PC-9 (cell line): ENCODE results near the gene STK35.

Source experiments
- CTCF ChIP-seq: fragments of 200-600 bp; sonication (generic); conservative IDR thresholded peaks from 2 replicates; pipeline ENCODE4 v1.6.1; 2017; ENCODE audit warnings: mixed run types, antibody characterized with exemption, mild to moderate bottlenecking, moderate library complexity
- EZH2 ChIP-seq: fragments of 200-600 bp; sonication (generic); IDR thresholded peaks from 2 replicates; pipeline ENCODE4 v1.8.0; 2017; ENCODE audit warnings: antibody characterized with exemption, low read depth

GRCh38 chr20:2080532-2081224, 20.9 kb upstream of the STK35 start:
- no peak for TF ChIP-seq CTCF
- TF ChIP-seq EZH2: no peak
